ENCODE results near the gene RANBP10. TPM values are rescaled to one million over a fixed set of nuclear protein-coding genes. Genes with fewer than 3 reads are reported as not detected.

The RANBP10 gene
- total and polyA plus RNA-seq, 7 experiments from 2014 or later, result 9.3 to 26.6 (median 23.8) TPM

GRCh38 chr16:67679935-67680897 lies 126.1 kb downstream of the RANBP10 start:
- peaks cover 0 to 23% (median 0%) of the 10 kb centered on the region in 3 experiments for H3K36me3 ChIP-seq (ENCODE audit: control insufficient read depth in 2 of 3, insufficient read depth in 3 of 3, low read length in 3 of 3)
- no peak overlapping the region for H3K27ac ChIP-seq (ENCODE audit: low read depth, low read length)
- no peak for DNase-seq
- no peak overlapping the region for H3K4me3 ChIP-seq (ENCODE audit: low read length)
- H3K27ac Mint-ChIP-seq, result peak overlapping the region in 3 of 9 donors; percentile 29 to 51 (median 41)
- no peak for ATAC-seq
- H3K27me3 Mint-ChIP-seq, result no peaks in the 10 kb centered on the region
- H3K4me1 Mint-ChIP-seq, result peaks cover 0 to 14% (median 6%) of the 10 kb centered on the region in 7 donors
- H3K27me3 ChIP-seq (ENCODE audit: control insufficient read depth in 2 of 2, insufficient read depth in 2 of 2, low read length in 2 of 2), result no peaks in the 10 kb centered on the region
- intact Hi-C loops (cut with micrococcal nuclease), result no loop called here
- peaks cover 0 to 2% of the 10 kb centered on the region in 2 donors for H3K4me1 ChIP-seq (ENCODE audit: control insufficient read depth in 2 of 2, insufficient read depth in 2 of 2, low read length in 2 of 2)
- no peaks in the 10 kb centered on the region for H3K9me3 Mint-ChIP-seq
- peaks cover 0 to 11% (median 2%) of the 10 kb centered on the region in 5 donors for H3K36me3 Mint-ChIP-seq
- H3K4me3 Mint-ChIP-seq, result no peak overlapping the region
- ChIA-PET POLR2A (interaction anchor here (0.6 to 1.1 kb wide), 3 partner anchors 44 to 199 kb away, joined by 3 to 4 read pairs (median 3); partner anchors contain the start of gene ATP6V0D1), CTCF (interaction anchor here (0.7 to 0.9 kb wide), 2 partner anchors 12 to 159 kb away, joined by 3 read pairs; no protein-coding TSS in a partner anchor)
- H3K9me3 ChIP-seq (ENCODE audit: control insufficient read depth in 2 of 3, low read length in 3 of 3), result no peaks in the 10 kb centered on the region

GRCh38 chr16:67678354-67679023 lies 127.9 kb downstream of the RANBP10 start:
- peak overlapping the region in 2 of 9 donors; percentile 26 to 49 for H3K27ac Mint-ChIP-seq
- H3K4me3 Mint-ChIP-seq, result no peak overlapping the region
- Histone ChIP-seq H3K36me3 (ENCODE audit: control insufficient read depth in 2 of 3, insufficient read depth in 3 of 3, low read length in 3 of 3) (peaks cover 0 to 16% (median 0%) of the 10 kb centered on the region in 3 experiments), H3K27ac (ENCODE audit: low read depth, low read length) (no peak overlapping the region), H3K4me3 (ENCODE audit: low read length) (no peak overlapping the region), H3K4me1 (ENCODE audit: control insufficient read depth in 2 of 2, insufficient read depth in 2 of 2, low read length in 2 of 2) (no peaks in the 10 kb centered on the region), H3K27me3 (ENCODE audit: control insufficient read depth in 2 of 2, insufficient read depth in 2 of 2, low read length in 2 of 2) (no peaks in the 10 kb centered on the region), H3K9me3 (ENCODE audit: control insufficient read depth in 2 of 3, low read length in 3 of 3) (no peaks in the 10 kb centered on the region)
- no peak for ATAC-seq
- H3K36me3 Mint-ChIP-seq, result peaks cover 0 to 7% (median 0%) of the 10 kb centered on the region in 5 donors
- no peaks in the 10 kb centered on the region for H3K9me3 Mint-ChIP-seq
- CTCF ChIA-PET, result interaction anchor here (1.5 kb wide), 1 partner anchor 11 kb away, joined by 5 read pairs; no protein-coding TSS in a partner anchor
- no peaks in the 10 kb centered on the region for H3K27me3 Mint-ChIP-seq
- intact Hi-C loops (cut with micrococcal nuclease), result no loop called here
- POLR2A ChIA-PET, result no interaction called here
- H3K4me1 Mint-ChIP-seq, result peaks cover 0 to 8% (median 2%) of the 10 kb centered on the region in 7 donors
- no peak for DNase-seq

GRCh38 chr16:67677712-67678111 lies 128.6 kb downstream of the RANBP10 start:
- ChIA-PET POLR2A (no interaction called here), CTCF (interaction anchor here (1.5 kb wide), 1 partner anchor 10 kb away, joined by 5 read pairs; no protein-coding TSS in a partner anchor)
- H3K4me3 Mint-ChIP-seq, result no peak overlapping the region
- peak overlapping the region in 3 of 9 donors; percentile 30 to 58 (median 49) for H3K27ac Mint-ChIP-seq
- Histone ChIP-seq H3K4me3 (ENCODE audit: low read length) (no peak overlapping the region), H3K36me3 (ENCODE audit: control insufficient read depth in 2 of 3, insufficient read depth in 3 of 3, low read length in 3 of 3) (peaks cover 0 to 12% (median 0%) of the 10 kb centered on the region in 3 experiments), H3K9me3 (ENCODE audit: control insufficient read depth in 2 of 3, low read length in 3 of 3) (no peaks in the 10 kb centered on the region), H3K4me1 (ENCODE audit: control insufficient read depth in 2 of 2, insufficient read depth in 2 of 2, low read length in 2 of 2) (no peaks in the 10 kb centered on the region), H3K27ac (ENCODE audit: low read depth, low read length) (no peak overlapping the region), H3K27me3 (ENCODE audit: control insufficient read depth in 2 of 2, insufficient read depth in 2 of 2, low read length in 2 of 2) (no peaks in the 10 kb centered on the region)
- no peak for ATAC-seq
- H3K36me3 Mint-ChIP-seq, result peaks cover 0 to 5% (median 0%) of the 10 kb centered on the region in 5 donors
- no peak for DNase-seq
- H3K9me3 Mint-ChIP-seq, result no peaks in the 10 kb centered on the region
- no peaks in the 10 kb centered on the region for H3K27me3 Mint-ChIP-seq
- H3K4me1 Mint-ChIP-seq, result peaks cover 0 to 8% (median 0%) of the 10 kb centered on the region in 7 donors
- intact Hi-C loops (cut with micrococcal nuclease), result no loop called here

DNA sequence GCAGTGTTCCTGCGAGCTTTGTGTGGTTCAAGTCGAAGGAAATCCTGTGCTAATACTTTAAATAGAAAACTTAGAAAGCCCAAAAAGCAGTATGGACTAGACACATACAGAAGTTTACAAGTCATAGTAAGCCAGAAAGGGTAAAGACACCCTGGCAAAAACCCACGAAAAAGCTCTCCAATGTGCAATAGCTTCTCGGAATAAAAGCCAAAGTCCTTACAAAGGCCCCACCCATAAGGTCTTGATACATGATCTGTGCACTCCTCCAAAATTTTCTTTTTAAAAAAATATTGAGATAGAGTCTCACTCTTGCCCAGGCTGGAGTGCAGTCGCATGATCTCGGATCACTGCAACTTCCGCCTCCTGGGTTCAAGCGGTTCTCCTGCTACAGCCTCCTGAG lies 129.4 kb downstream of the RANBP10 start:
- DNase-seq, result no peak

DNA sequence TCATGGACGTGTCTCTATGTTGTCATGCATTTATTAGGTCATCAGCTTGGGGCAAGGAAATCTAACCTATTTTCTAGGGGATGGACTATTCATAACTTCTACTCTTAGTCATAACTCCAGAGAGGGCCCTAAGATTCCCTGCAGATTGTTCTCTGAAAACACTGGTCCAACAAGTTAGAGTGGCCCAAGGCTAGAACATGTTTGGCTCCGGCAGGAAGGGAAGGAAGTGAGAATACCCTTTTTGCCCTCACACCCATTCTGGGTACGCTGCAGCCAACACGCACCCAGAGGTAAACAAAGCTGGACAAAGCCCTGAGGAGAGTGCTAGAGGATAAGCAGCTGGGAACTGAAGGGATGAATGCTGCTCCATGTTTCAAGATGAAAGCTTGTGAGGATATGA lies 129.8 kb downstream of the RANBP10 start:
- H3K36me3 Mint-ChIP-seq, result no peaks in the 10 kb centered on the region
- Histone ChIP-seq H3K27ac (ENCODE audit: low read depth, low read length) (no peak overlapping the region), H3K36me3 (ENCODE audit: control insufficient read depth in 2 of 3, insufficient read depth in 3 of 3, low read length in 3 of 3) (peaks cover 0 to 12% (median 0%) of the 10 kb centered on the region in 3 experiments), H3K4me3 (ENCODE audit: low read length) (no peak overlapping the region), H3K4me1 (ENCODE audit: control insufficient read depth in 2 of 2, insufficient read depth in 2 of 2, low read length in 2 of 2) (no peaks in the 10 kb centered on the region), H3K9me3 (ENCODE audit: control insufficient read depth in 2 of 3, low read length in 3 of 3) (no peaks in the 10 kb centered on the region), H3K27me3 (ENCODE audit: control insufficient read depth in 2 of 2, insufficient read depth in 2 of 2, low read length in 2 of 2) (no peaks in the 10 kb centered on the region)
- peaks cover 0 to 12% (median 0%) of the 10 kb centered on the region in 7 donors for H3K4me1 Mint-ChIP-seq
- intact Hi-C loops (cut with micrococcal nuclease), result no loop called here
- H3K27ac Mint-ChIP-seq, result peak overlapping the region in 1 of 9 donors; percentile 58
- ChIA-PET POLR2A (interaction anchor here (0.7 kb wide), 1 partner anchor 31 kb away, joined by 3 read pairs; no protein-coding TSS in a partner anchor), CTCF (interaction anchor here (0.6 to 1.7 kb wide), 3 partner anchors 130 to 393 kb away, joined by 3 to 7 read pairs (median 3); no protein-coding TSS in a partner anchor)
- no peaks in the 10 kb centered on the region for H3K9me3 Mint-ChIP-seq
- DNase-seq (no peak), ATAC-seq (no peak)
- no peak overlapping the region for H3K4me3 Mint-ChIP-seq
- no peaks in the 10 kb centered on the region for H3K27me3 Mint-ChIP-seq

More for the DNA sequence above, 129.4 kb downstream of the RANBP10 start:
- H3K4me3 ChIP-seq (ENCODE audit: low read length), result no peak overlapping the region
- Mint-ChIP-seq H3K9me3 (no peaks in the 10 kb centered on the region), H3K27ac (peak overlapping the region in 1 of 9 donors; percentile 58), H3K4me3 (no peak overlapping the region), H3K27me3 (no peaks in the 10 kb centered on the region), H3K36me3 (no peaks in the 10 kb centered on the region), H3K4me1 (peaks cover 0 to 12% (median 0%) of the 10 kb centered on the region in 7 donors)
- peaks cover 0 to 12% (median 0%) of the 10 kb centered on the region in 3 experiments for H3K36me3 ChIP-seq (ENCODE audit: control insufficient read depth in 2 of 3, insufficient read depth in 3 of 3, low read length in 3 of 3)
- ChIA-PET CTCF (interaction anchor here (0.6 to 1.7 kb wide), 4 partner anchors 52 to 392 kb away, joined by 3 to 7 read pairs (median 3); no protein-coding TSS in a partner anchor), POLR2A (interaction anchor here (0.7 kb wide), 1 partner anchor 31 kb away, joined by 3 read pairs; no protein-coding TSS in a partner anchor)
- H3K9me3 ChIP-seq (ENCODE audit: control insufficient read depth in 2 of 3, low read length in 3 of 3), result no peaks in the 10 kb centered on the region
- no peaks in the 10 kb centered on the region for H3K4me1 ChIP-seq (ENCODE audit: control insufficient read depth in 2 of 2, insufficient read depth in 2 of 2, low read length in 2 of 2)
- ATAC-seq, result no peak
- intact Hi-C loops (cut with micrococcal nuclease), result no loop called here
- no peak overlapping the region for H3K27ac ChIP-seq (ENCODE audit: low read depth, low read length)
- H3K27me3 ChIP-seq (ENCODE audit: control insufficient read depth in 2 of 2, insufficient read depth in 2 of 2, low read length in 2 of 2), result no peaks in the 10 kb centered on the region

DNA sequence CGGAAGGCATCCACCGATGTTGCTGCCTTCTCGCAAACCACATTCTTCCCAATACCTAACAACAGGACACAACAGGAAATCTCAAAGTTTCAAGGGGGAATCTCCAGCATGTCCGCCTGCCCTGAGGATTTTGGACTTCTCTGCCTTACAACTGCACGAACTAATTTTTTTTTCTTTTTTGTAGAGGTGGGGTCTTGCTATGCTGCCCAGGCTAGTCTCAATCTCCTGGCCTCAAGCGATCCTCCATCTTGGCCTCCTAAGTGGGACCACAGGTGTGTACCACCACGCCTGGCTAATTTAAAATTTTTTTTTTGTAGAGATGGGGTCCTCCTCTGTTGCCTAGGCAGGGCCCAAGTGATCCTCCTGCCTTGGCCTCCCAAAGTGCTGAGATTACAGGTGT lies 130.4 kb downstream of the RANBP10 start:
- no peak overlapping the region for H3K4me3 Mint-ChIP-seq
- no peaks in the 10 kb centered on the region for H3K9me3 Mint-ChIP-seq
- Histone ChIP-seq H3K9me3 (ENCODE audit: control insufficient read depth in 2 of 3, low read length in 3 of 3) (no peaks in the 10 kb centered on the region), H3K4me3 (ENCODE audit: low read length) (no peak overlapping the region), H3K4me1 (ENCODE audit: control insufficient read depth in 2 of 2, insufficient read depth in 2 of 2, low read length in 2 of 2) (no peaks in the 10 kb centered on the region), H3K36me3 (ENCODE audit: control insufficient read depth in 2 of 3, insufficient read depth in 3 of 3, low read length in 3 of 3) (peaks cover 0 to 12% (median 0%) of the 10 kb centered on the region in 3 experiments), H3K27me3 (ENCODE audit: control insufficient read depth in 2 of 2, insufficient read depth in 2 of 2, low read length in 2 of 2) (no peaks in the 10 kb centered on the region), H3K27ac (ENCODE audit: low read depth, low read length) (no peak overlapping the region)
- peaks cover 0 to 12% (median 0%) of the 10 kb centered on the region in 7 donors for H3K4me1 Mint-ChIP-seq
- ChIA-PET POLR2A (interaction anchor here (0.6 kb wide), 1 partner anchor 31 kb away, joined by 3 read pairs; the partner anchor contains the start of gene CARMIL2), CTCF (interaction anchor here (0.9 to 1.7 kb wide), 2 partner anchors 129 to 155 kb away, joined by 3 to 7 read pairs; no protein-coding TSS in a partner anchor)
- ATAC-seq, result no peak
- no peaks in the 10 kb centered on the region for H3K36me3 Mint-ChIP-seq
- DNase-seq, result no peak
- H3K27ac Mint-ChIP-seq, result peak overlapping the region in 1 of 9 donors; percentile 21
- intact Hi-C loops (cut with micrococcal nuclease), result no loop called here
- H3K27me3 Mint-ChIP-seq, result no peaks in the 10 kb centered on the region

All from naive thymus-derived CD4-positive, alpha-beta T cell (primary cell).